ENCODE data around the gene DGKG. TPM values are rescaled to one million over a fixed set of nuclear protein-coding genes. Genes with fewer than 3 reads are reported as not detected.

Gene DGKG
- total RNA-seq, 4 donors from 2014 or later: 0.70 to 13.2 (median 5.9) TPM

GRCh38 chr3:186108106-186108940, 253.7 kb downstream of the DGKG start:
- H3K36me3 ChIP-seq: no peaks in the 10 kb centered on the region
- peak; percentile 21 to 66 (median 55) for DNase-seq
- no peaks in the 10 kb centered on the region for H3K27me3 ChIP-seq
- TF ChIP-seq CTCF (IDR thresholded peaks at IDR 0.05) (no peak), POLR2A (IDR thresholded peaks at IDR 0.05) (no peak)
- no peaks in the 10 kb centered on the region for H3K9me3 ChIP-seq
- H3K27ac ChIP-seq: peak overlapping the region; percentile 50 to 73 (median 70)
- peak overlapping the region; percentile 48 to 70 (median 64) for H3K4me3 ChIP-seq
- peaks cover 0 to 20% (median 14%) of the 10 kb centered on the region in 4 donors for H3K4me1 ChIP-seq

- Histone ChIP-seq H3K27ac (peak overlapping the region in 1 of 4 donors; percentile 70), H3K4me1 (peaks cover 0 to 20% (median 14%) of the 10 kb centered on the region in 4 donors), H3K9me3 (no peaks in the 10 kb centered on the region), H3K27me3 (no peaks in the 10 kb centered on the region), H3K4me3 (peak overlapping the region; percentile 48 to 70 (median 64)), H3K36me3 (no peaks in the 10 kb centered on the region)
- TF ChIP-seq POLR2A (IDR thresholded peaks at IDR 0.05) (no peak), CTCF (IDR thresholded peaks at IDR 0.05) (no peak)
- DNase-seq: peak; percentile 63 to 77 (median 67)
These were observed 254.6 kb downstream of the DGKG start for GRCh38 chr3:186107215-186108105.

- no peak for TF ChIP-seq CTCF (IDR thresholded peaks at IDR 0.05)
- no peak for TF ChIP-seq POLR2A (IDR thresholded peaks at IDR 0.05)
- H3K27ac ChIP-seq: no peak overlapping the region
- DNase-seq: no peak
- no peaks in the 10 kb centered on the region for H3K9me3 ChIP-seq
- H3K27me3 ChIP-seq: no peaks in the 10 kb centered on the region
- H3K4me1 ChIP-seq: peaks cover 0 to 20% (median 12%) of the 10 kb centered on the region in 4 donors
- no peaks in the 10 kb centered on the region for H3K36me3 ChIP-seq
- H3K4me3 ChIP-seq: no peak overlapping the region
These were observed 256.5 kb downstream of the DGKG start for GRCh38 chr3:186105543-186105942.

GRCh38 chr3:186102687-186103086, 259.3 kb downstream of the DGKG start:
- no peaks in the 10 kb centered on the region for H3K9me3 ChIP-seq
- no peak overlapping the region for H3K27ac ChIP-seq
- H3K36me3 ChIP-seq: no peaks in the 10 kb centered on the region
- H3K4me3 ChIP-seq: no peak overlapping the region
- no peak for DNase-seq
- TF ChIP-seq CTCF (IDR thresholded peaks at IDR 0.05): no peak
- TF ChIP-seq POLR2A (IDR thresholded peaks at IDR 0.05): no peak
- peaks cover 0 to 13% (median 2%) of the 10 kb centered on the region in 4 donors for H3K4me1 ChIP-seq
- H3K27me3 ChIP-seq: no peaks in the 10 kb centered on the region

GRCh38 chr3:186100398-186100797, 261.6 kb downstream of the DGKG start:
- Histone ChIP-seq H3K9me3 (no peaks in the 10 kb centered on the region), H3K27me3 (no peaks in the 10 kb centered on the region), H3K27ac (no peak overlapping the region), H3K4me3 (no peak overlapping the region), H3K36me3 (no peaks in the 10 kb centered on the region), H3K4me1 (peaks cover 0 to 26% (median 2%) of the 10 kb centered on the region in 4 donors)
- no peak for TF ChIP-seq CTCF (IDR thresholded peaks at IDR 0.05)
- no peak for TF ChIP-seq POLR2A (IDR thresholded peaks at IDR 0.05)
- DNase-seq: no peak

All from Peyer's patch (tissue), 4 donors.